ENCODE measurements around the gene KRT39.

The KRT39 gene

DNA sequence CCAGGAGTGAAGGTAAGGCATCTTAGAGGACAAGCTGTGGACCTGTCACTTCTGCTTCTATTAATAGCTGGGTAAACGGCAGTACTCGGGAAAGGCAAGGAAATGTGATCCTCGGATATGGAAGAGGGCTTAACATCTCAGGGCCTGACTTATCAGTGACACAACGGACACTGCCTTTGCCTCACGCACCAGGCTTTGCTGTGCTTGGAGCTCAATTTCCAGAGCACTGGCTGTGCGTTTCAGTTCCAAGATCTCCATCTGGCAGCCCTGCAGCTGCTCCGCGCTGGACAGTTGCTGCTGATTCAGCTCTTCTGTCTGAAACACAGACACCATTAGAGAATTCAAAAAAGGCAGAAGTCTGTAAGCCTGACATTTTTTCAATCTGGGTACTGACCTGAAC lies 13.8 kb upstream of the KRT39 start:
- peak; percentile 20 for DNase-seq (ENCODE audit: low read depth, low spot score)

DNA sequence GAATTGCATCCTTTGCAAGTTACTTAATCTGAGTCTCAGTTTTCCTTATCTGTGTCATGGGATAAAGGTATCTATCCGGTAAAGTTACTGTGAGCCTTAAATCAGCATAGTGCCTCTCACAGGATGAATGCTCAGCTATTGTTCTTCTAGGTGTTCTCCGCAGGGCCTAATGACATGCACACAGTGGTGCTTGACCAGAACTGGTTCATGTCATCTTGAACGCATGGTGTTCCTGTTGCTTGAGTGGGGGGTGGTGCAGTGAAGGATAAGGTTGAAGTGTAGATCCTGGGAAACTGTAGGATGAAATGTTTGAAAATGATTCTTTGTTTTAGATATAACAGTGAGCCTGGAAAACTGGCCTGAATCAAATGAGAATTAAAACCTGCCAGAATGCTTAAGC lies 13.4 kb upstream of the KRT39 start:
- no peak for DNase-seq (ENCODE audit: low read depth, low spot score)

DNA sequence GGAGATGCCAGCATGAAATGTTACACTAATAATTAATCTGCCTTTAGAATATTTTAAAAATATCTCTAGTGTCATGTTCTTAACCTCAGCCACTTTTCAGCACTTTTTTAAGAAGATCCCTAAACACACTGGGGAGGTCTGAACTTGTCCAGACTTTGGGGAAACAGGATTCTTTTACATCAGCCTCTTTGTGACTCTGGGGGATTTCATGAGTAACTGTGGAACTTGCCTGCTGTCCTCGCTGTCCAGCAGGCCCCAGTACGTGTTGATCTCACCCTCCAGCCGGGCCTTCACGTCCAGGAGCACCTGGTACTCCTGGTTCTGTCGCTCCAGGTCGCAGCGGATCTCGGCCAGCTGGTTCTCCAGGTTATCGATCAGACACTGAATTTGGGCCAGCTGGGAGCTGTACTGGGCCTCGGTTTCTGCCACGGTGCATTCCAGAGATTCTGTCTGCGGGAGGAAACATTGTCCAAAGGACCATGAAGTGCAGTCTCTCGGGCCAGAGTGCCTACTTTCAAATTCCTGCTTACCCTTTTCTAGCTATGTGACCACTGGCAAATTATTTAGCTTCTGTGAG lies 11.9 kb upstream of the KRT39 start:
- DNase-seq (ENCODE audit: low read depth, low spot score), result no peak

DNA sequence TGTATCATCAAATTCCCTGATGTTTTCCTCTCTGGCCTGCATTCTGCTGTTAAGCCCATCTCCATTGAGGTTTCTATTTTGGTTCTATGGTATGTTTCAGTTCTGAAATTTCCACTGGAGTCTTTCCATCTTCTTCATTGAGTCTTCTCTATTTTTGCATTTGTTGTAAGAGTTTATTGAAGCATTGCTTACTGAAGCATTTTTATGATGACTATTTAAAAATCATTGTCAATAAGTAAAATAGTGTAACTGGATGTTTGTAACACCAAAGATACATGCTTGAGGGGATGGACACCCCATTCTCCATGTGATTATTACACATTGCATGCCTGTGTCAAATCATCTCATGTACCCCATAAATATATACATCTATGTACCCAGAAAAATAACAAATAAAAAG lies 8.8 kb upstream of the KRT39 start:
- no peak for DNase-seq (ENCODE audit: low read depth, low spot score)

DNA sequence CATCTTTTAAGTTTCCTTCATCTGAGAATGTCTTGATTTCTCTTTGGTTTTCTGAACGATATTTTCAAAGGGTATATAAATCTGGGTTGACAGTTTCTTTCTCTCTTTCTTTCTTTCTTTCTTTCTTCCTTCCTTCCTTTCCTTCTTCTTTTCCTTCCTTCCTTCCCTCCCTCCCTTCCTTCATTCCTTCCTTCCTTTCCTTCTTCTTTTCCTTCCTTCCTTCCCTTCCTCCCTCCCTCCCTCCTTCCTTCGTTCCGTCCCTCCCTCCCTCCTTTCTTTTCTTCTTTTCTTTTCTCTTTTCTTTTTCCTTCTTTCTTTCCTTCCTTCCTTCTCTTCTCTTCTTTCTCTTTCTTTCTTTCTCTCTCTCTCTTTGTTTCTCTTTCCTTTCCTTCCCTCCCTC lies 7.6 kb upstream of the KRT39 start:
- DNase-seq (ENCODE audit: low read depth, low spot score), result no peak

DNA sequence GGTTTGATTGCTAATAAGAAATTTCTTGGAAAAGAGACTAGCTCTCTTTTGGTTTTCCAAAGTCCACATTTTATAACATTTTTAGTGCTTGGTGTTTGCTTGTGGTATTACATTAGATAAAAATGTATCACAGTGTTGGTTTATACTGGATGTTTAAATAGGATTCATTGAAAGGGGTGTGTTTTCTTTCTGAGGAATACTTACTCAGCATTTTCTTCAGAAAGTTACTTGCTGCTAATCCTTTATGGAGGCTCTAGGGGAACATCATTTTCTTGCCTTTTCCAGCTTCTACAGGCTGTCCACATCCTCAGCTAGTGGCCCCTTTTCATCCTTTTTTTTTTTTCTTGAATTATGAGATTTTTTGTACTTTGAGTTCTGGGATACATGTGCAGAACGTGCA lies 834 bp upstream of the KRT39 start:
- DNase-seq (ENCODE audit: low read depth, low spot score), result no peak

DNA sequence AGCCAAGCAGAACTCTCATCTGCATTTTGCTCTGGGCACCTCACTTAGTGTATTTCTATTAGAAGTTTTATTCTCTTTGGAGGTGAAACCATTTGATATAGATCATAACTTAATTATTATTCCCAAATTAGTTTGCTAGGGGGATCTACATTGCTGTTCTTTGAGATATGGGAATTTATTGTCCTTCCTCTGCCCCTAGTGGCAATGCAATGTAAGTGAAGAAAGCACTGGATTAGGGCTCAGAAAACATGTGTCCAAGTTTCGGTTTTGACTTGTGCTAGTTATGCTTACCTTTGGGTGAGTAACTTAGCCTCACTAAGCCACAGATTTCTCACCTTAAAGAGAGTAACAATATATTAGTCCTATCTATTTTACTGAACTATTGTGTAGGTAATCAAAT lies 2.9 kb downstream of the KRT39 start:
- no peak for DNase-seq (ENCODE audit: low read depth, low spot score)

DNA sequence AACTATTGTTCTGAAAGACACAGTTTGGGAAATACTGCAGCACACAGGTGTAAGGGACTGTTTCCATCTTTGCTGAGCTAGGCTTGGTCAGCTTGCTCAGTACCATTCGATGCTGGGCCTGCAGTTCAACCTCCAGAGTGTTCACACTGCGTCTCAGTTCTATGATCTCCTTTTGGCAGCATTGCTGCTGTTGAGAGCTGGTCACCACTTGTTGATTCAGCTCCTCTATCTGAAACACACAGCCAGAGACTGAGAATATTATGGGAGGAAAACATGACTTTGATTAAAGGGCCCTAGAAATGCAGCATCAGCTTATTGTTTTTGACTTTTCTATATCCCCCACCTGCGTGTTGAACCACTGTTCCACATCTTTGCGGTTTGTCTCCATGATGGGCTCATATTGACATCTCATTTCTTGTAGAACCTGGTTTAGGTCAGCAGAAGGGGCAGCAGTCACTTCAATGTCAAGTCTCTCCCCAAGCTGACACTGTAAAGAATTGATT lies 4.6 kb downstream of the KRT39 start:
- DNase-seq (ENCODE audit: low read depth, low spot score), result no peak

DNA sequence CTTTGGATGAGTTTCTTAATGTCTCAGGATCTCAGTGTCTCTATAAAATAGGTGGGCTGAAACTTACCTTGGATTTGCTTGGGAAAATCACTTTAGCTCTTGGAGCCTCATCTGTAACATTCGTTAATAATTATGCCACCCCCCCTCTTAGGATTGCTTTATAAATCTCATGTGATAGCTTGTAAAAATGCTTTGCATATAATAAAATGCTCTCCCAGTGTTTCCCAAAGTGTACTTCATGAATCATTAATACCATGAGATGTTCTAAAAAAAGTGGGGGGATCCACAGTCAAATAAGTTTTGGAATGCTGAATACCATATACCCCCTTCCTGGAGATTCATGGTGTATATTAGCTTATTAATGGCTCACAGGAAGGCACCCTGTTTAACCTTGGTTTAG lies 5.2 kb downstream of the KRT39 start:
- no peak for DNase-seq (ENCODE audit: low read depth, low spot score)

DNA sequence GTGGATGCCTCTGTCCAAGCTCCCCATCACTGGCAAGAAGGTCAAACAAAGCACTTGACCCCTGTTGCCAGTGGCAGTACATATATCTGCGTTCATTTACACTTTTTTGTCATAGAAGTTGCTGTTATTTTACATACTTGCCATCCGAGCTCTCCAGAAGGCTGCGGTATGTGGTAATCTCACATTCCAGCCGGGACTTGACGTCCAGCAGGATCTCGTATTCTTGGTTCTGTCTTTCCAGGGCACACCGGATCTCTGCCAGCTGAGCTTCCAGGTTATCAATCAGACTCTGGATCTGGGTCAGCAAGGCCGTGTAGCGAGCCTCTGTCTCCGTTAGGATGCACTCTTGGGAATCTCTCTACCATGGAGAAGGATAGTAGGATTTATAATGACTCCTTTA lies 6.6 kb downstream of the KRT39 start:
- no peak for DNase-seq (ENCODE audit: low read depth, low spot score)

DNA sequence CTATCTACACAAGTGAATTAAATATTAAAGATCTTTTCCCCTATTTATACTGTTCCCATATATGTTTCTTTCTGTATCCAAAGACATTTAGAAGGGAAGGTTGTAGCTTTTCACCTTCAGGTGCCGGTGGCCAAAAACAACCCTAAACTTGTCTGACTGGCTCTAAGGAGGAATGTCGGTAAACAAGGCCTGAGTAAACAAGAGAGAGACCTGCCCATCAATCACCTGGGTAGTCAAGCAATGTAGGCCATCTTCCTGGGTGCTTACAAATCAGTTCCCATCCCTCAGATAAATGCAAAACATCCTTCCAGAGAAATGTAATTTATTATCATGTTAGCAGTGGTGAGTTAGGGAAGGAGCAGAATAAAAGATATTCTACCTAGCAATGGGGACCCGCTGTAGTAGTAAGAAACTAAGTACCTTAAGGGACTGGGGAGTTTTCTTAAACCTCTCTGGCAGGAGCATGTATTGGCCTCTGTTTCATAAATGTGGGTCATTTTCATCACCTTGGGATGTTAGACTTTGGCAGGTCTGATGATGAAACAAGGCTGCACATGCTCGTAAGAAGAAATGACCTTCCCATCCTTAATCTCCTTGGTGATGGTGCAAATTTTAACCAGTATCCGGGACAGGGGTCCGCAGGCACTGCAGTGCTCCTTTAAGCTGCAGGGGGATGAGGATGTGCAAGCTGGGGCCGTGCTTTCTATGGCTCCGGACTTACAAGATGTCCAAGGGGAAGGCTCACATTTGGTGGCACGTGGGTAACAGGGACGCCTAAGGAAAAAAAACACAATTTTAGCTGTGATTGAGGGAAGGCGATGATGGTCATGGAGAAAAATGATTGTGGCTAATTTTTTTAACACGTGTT lies 8.4 kb downstream of the KRT39 start:
- no peak for DNase-seq (ENCODE audit: low read depth, low spot score)

DNA sequence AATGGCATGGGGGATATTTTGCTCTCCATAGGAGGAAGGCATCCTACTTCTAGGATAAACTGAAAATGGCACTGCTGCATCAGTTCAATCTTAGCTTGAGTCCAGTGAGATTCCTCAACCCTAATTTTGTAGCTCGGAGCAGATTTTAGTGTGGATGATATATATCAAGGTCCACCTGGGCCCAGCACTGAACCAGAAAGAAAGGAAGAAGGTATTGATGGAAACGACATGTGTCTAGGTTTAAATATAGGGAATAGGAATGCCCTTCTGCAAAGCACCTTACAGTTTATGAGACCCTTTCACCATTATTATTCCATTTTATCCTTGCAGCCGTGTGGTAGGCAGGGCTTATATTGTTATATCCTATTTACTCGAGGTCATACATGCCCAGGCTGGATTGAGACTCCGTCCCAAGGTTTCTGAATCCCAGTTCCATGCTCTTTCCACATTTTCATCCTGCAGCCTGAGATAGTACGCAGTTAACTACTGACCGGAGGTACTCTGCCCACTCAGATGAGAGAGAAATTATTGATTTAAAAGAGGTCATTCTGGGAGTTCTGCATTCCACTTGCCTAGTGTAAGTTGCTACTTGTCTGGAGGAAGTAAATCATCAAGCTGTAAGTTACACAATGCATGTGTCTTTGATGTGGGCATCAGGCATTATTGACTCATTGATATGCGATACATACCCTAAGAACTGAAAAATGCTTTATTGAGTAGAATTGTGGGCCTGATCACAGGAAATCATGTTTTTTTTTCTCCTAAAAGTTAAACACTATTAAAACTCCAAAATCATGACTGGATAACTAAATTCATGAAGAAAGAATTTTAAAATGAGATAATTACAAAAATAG lies 10.1 kb downstream of the KRT39 start:
- DNase-seq (ENCODE audit: low read depth, low spot score), result peak; percentile 31

DNA sequence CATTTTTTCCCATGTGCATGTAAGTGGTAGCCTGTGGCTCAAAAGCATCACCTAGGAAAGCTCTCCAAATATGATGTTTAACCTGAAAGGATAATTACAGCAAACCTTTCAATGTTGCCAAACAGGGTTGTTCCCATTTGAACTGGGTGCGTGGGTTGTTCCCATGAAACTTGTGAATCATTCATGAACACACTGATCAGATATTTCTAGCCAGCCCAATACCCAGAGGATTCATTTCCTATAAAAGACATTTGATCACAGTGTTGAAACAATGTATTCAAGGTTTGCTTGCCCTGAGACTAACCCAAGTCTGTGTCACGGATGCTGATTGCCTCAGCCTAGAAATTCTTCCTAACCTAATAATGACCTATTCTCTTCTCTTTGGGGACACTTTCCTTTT lies 12.9 kb downstream of the KRT39 start:
- DNase-seq (ENCODE audit: low read depth, low spot score), result no peak

DNA sequence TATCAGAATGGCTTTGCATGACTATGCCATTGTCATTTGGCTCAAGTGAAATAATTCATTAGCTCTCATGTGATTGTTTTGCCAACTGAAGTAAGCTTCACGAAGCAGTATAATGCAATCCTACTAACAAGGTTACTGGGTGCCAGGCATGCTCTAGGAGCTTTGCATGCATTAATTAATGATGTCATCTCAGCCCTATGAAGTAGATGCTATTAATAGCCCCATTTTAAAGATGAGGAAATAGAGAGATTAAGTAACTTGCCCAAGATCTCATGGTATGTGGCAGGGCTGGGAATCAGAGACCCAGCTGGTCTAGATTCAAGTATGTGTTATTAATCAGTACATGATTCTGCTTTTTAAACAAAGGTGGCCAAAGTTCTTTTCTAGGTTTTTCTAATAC lies 14.1 kb downstream of the KRT39 start:
- DNase-seq (ENCODE audit: low read depth, low spot score), result no peak

DNA sequence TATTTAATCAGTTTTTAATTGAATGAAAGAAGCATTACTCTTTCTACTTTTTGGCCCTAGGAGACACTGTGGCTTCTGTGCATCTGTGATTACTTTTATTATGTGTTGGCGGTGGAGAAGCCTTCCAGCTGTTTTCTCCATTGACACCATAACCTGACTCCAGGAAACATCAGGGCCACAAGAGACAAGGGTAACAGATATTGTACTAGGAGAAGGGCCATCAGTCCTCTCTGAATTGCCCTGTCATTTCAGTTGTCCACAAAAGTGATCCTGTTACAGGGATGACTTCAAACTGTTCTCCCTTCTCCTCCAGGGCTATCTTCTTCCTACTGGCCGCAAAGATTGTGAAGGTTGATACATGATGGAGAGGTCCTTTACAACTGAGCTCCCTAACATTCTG lies 14.6 kb downstream of the KRT39 start:
- no peak for DNase-seq (ENCODE audit: low read depth, low spot score)

DNA sequence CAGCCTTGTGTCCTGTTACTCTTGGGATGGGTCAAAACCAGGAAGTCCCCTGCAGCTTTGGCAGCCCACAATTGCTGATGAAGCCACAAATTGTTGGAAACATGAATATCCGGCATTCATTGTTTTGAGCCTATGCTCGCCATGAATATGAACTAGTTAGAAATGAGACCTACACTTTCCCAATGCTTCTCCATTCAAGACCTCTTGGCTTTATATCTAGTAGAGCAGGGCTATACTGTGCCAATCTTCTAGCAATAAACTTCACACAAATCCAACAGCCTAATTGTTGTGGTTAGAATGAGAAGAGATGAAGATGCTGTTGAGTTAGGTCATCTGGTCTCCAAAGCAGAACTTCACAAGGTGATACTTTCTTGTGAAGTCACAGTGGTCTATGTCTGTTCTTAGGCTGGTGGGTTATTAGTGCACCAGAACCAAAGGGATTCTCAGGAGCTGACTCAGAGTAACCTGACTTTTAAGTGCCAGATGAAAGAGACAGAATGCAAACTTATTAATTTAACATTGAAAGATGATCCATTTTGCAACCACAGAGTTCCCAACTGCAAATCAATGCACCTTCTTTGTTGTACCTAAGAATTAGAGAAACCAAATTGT lies 15.6 kb downstream of the KRT39 start:
- no peak for DNase-seq (ENCODE audit: low read depth, low spot score)

DNA sequence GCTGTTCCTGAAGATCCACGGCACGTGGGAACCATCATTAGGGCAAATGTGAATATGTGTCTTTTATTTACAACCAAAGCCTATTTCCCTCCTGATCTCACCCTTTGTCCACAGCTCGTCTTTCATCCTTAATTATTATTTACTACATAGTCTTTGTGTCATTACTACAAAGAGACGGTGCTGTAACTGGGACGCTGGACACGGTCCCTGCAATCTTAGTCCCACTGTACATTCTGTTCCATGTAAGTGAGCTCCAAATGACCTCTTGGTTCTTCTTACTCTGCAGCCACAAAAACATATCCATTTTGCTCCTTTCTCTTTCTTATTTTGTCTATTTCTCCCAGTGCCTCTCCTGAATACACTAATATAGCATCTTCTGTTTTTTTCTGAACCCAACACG lies 16.6 kb downstream of the KRT39 start:
- DNase-seq (ENCODE audit: low read depth, low spot score), result no peak

DNA sequence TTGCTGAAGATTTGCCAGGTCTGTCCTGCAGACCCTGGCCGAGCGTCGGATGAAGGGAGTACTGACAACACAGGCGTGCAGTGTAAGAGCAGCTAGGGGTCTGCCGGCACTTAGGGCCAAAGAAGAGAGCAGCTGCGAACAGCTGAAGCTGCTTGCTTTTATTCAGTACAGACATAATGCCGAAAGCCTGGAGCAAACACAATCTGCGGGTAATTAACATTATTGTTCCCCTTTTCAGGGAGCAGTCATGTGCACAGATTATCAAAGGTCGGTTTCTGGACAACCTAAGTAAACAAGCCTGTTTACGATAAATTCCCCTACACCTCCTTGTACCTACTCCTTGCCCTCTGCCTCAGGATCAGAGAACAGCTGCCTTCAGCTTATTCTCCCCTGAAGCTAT lies 17.3 kb downstream of the KRT39 start:
- no peak for DNase-seq (ENCODE audit: low read depth, low spot score)

DNA sequence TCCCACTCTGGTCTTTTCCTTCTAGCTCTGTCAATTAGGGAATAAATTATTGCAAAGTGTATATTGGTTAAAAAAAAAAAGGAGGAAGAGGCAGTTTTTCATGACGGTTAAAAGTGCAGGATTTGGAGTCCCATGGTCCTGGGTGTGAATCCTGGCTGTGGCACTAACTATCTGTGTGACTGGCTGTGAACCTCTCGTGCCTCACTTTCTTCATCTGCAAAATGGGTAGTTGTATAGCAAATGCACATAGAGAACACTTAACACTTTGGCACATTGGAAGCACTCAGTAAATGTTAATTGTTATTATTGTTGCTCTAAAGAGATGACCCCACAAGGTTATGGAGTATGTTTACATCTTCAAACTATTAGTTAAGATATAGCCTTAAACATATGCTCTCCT lies 18.8 kb downstream of the KRT39 start:
- no peak for DNase-seq (ENCODE audit: low read depth, low spot score)

DNA sequence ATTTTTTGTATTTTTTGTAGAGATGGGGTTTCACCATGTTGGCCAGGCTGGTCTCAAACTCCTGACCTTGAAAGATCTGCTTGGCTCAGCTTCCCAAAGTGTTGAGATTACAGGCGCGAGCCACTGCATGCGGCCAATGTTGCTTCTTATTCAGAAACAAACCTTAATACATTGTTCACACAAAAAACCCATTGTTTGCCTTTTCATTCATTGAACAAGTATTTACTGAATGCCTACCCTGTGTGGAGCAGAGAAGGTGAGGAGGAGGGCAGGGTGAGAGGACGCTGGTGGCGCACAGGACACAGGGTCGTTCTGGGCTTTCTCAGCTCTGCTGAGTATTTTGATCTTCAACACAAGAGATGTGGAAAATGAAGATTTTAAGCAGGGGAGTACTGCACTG lies 21.3 kb downstream of the KRT39 start:
- DNase-seq (ENCODE audit: low read depth, low spot score), result no peak

DNA sequence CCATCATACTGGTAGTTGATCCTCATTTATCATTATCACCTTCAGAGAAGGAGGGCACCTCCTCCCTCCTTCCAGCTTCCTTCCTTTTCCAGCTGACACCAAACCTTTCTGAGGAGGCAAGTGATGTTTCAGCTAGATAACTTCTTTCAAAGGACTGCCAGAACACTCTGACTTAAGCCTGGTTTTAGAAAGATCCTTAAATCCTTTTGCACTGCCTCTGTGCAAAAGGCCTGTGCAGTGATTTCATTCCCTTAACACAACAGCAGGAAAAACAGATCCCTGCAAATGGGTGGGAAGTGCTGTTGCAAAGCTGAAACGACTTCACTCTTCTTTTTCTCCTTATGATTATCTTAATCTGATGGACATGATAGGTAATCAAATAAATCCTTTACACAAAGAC lies 22.2 kb downstream of the KRT39 start:
- no peak for DNase-seq (ENCODE audit: low read depth, low spot score)

DNA sequence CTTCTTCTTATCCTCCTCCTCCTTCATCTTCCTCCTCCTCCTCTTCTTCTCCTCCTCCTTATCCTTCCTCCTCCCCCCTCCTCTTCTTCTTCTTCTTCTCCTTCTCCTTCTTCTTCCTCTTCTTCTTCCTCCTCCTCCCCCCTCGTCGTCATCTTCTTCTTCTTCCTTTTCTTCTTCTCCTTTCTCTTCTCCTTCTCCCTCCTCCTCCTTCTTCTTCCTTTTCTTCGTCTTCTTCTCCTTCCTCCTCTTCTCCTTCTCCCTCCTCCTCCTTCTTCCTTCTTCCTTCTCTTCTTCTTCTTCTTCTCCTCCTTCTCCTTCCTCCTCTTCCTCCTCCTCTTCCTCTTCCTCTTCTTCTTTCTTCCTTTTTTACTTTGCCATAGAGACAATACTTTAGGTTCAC lies 24.2 kb downstream of the KRT39 start:
- DNase-seq (ENCODE audit: low read depth, low spot score), result no peak

All from smooth muscle cell of the brain vasculature (primary cell).